GM21367 (cell line): Measurements from ENCODE around the gene ZNF581.

ENCODE experiments used
- ATAC-seq: cut with Tn5 transposase; IDR thresholded peaks from one replicate; pipeline ENCODE4 v1.9.1; 2021; ENCODE audit not compliant: unreplicated experiment

Gene ZNF581

DNA sequence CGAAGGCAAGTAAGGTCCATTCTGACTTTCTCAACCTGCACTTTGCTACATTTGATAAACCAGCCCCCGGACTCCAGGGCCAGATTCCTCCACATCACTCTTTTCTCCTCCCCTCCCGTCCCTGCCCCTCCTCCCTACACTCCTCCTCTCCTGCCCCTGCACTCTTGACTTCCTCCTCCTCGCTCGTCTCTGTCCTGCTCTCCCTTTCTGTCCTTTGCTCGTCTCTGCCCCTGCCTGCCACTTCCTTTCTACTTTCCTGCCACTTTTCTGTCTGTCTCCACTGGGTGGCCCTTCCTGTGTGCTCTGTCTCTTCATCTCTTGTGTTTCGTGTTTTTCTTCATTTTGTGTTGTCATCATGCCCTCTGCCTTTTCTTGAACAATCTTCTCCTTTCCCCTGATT lies 18.4 kb downstream of the ZNF581 start:
- ATAC-seq: no peak

DNA sequence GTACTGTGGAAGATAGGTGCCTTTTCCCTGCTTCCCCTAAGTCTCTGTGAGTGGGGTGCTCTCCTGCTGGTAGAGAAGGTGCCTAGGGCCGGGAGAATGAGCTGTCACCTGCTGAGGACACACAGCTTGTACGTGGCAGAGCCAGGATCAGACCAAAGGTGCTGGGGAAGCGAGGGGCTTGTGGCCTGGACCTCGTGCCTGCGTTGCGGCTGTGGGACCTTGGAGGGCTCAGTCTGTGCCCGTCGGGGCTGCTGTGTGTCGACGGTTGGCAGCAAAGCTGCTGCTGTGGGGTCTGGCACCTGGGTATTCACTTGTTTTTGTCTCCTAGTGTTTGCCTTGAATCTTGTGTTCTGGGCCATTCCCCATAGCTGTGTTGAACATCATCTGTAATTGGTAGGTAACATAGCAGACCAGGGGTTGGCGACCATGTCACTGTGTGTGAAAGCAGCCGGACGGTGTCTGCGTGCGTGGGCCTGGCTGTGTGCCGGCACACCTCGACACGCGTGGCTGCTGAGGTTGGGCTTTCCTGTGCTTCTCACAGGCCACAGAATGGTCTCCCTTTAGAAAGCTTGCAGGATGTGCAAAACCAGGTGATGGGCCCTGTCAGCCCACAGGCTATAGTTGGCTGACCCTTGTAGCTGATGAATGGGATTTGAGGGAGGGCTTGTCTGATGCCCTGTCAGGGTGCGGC lies 20.5 kb downstream of the ZNF581 start:
- ATAC-seq: no peak

DNA sequence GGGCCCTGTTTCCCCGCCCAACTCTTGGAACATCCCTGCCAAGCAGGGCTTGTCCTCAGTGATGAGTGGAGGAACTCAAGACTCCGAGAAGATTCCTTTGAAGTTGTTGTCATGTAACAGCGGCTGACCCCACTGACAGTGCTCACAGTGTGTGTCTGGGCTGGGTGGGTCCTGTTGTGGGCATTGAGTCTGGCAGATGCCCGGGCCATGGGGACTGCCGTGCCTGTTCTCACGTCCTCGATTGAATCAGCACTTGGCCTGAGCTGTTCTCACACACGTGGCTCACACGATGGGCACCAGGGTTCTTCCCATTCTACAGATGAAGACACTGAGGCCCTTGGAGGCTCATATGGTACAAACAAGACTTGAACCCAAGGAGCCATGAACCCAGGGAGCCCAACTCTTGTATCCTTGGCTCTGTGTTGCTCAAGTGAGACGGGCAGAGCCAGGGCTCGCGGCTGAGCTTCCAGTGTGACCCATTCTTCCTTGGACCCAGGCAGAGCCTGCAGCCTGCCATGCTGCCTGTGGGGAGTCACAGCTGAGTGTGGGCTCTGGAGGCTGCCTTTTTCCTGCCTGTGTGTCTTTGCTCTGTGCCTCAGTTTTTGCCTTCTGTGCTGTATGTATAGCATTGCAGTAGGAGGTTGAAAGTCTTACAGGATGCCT lies 23.0 kb downstream of the ZNF581 start:
- ATAC-seq: no peak

DNA sequence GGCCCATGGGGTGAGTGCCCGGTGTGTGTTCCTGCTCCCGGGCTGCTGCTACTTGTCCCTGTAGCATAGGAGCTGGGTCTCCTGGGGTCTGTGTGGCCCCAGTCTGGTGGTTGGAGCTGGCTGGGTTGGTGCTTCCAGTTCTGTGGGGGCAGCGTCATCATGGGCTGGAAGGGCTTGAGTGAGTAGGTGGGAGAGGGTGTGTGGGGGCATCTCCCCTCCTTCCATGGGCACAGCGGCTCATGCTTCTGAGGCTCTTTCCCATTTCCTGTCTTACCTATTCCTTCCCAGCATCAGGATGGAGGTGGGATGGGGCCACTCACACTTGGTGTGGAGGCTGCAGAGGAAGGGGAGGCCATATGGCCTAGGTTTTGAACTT lies 23.5 kb downstream of the ZNF581 start:
- ATAC-seq: no peak

DNA sequence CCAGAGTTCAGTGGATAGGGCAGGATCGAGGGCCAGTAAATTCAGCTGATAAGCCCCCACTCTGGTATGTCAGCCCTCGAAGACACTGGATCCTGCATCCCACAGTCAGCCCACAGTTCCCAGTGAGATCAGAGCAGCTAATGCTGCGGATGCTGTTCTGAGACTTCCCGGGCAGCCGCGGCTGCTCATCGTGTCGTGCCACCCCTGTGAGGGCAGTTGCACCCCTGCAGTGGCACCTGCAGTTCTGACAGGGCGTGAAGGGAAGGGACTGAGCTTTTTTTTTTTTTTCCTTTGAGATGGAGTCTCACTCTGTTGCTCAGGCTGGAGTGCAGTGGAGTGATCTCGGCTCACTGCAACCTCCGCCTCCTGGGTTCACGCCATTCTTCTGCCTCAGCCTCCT lies 24.1 kb downstream of the ZNF581 start:
- no peak for ATAC-seq

DNA sequence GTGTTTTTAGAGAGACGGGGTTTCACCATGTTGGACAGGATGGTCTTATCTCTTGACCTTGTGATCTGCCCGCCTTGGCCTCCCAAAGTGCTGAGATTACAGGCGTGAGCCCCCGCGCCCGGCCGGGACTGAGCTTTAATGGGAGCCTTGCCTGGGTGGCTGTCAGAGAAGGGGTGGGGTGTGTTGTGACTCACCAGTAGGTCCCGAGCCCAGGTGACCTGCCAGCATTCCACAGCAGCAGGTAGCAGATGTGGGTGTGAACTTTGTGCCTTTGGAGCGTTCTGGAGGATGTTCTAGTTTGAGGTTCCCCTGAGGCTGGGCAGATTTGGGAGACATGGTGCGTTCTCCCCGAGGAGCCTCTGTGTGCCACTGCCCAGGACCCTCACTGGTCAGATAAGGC lies 24.5 kb downstream of the ZNF581 start:
- no peak for ATAC-seq

DNA sequence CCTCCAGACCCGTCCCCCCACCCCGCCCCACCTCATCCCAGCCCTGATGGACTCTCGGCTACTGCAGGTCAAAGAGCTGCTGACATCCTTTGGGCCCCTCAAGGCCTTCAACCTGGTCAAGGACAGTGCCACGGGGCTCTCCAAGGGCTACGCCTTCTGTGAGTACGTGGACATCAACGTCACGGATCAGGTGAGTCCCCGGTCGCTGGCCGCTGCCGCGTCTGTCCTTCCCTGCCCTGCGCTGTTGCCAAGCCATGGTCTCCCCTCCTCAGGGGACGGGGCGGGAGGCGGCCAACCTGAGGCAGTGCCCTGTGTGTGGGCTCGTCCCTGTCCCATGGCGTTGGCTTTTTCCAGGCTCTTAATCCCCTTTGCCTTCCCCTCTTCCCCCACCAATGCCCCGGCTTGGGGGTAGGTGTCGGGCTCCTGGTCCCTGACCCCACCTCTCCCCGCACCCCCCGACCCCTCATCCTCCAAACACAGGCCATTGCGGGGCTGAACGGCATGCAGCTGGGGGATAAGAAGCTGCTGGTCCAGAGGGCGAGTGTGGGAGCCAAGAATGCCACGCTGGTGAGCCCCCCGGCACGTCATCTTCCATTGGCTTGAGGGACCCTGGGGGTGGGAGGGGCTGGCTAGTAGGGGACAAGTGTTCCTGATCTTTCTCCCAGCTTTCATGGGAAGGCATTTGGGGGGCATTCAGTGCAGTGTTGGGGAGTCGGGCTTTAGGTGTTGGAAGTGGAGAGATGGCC lies 25.3 kb downstream of the ZNF581 start:
- no peak for ATAC-seq

DNA sequence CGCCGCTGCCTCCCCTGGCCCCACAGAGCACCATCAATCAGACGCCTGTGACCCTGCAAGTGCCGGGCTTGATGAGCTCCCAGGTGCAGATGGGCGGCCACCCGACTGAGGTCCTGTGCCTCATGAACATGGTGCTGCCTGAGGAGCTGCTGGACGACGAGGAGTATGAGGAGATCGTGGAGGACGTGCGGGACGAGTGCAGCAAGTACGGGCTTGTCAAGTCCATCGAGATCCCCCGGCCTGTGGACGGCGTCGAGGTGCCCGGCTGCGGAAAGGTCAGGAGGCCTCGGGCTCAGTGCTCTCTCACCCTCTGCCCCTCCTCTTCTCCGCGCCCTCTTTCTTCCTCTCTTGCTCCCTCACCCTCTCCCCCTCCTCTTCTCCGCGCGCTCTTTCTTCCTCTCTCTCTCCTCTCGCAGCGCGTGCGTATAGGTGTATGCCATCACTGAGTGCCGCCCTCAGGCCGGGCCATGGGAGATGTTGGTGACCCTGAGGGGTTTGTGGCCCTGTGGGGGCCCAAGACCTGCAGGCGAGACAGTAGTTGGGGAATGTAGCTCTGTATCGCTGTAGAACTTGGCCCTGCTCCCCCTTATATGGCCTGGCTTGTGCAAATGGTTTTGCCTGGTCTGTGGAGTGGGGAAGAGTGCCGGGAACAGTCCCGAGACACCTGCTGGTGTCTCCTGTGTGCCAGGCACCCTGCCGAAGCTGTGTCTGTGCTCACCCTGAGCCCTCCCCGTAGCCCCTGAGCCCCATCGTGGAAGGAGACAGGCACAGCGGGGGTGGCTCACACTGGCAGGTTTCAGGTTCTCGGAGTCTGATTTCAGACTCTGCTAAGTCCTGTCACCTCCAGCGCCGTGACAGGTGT lies 26.2 kb downstream of the ZNF581 start:
- ATAC-seq: no peak

DNA sequence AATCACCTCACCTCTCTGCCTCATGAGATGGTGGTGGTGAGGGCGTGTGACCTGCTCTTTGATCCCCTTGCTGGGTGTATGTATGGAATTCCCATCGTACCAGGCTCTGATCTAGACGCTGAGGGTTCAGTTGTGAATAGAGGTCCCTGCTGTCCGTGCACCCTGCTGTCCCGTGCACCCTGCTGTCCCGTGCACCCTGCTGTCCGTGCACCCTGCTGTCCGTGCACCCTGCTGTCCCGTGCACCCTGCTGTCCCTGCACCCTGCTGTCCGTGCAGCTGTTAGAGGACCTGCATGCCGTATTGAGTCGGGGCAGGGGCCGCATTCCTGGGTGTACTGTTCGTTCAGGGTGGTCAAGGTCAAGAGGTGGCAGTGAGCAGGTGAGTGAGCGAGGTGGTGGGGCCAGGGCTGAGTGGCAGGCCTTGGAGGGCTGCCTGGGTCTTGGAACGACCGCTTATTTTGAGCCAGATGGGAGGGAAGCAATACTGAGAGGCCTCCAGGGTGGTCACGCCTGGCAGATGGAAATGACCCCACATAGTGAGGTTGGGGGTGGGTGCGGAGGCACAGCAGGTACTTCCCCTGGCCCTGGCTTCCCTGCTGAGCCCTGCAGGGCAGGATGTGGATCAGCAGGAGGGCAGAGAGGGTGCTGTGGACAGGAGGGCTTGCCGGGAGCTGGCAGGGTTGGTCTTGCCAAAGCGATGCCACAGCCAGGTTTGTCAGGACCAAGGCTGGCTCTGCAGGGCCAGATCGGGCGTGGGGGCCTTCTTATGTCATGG lies 27.0 kb downstream of the ZNF581 start:
- no peak for ATAC-seq

DNA sequence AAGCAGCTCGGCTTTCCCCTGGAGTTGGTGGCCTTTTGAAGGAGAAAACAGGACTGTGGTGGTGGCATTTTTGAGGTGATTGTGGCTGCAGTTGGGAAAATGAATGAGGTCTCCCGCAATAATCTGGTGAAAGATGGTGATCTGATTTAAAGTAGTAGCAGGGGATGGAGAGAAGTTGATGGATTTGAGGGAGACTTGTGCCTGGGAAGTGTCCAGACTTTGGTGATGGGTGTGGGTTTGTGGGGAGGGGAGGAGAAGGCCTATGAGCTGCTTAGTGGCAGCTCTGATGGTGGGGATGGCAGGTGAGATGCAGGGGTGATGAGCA lies 27.6 kb downstream of the ZNF581 start:
- ATAC-seq: no peak

DNA sequence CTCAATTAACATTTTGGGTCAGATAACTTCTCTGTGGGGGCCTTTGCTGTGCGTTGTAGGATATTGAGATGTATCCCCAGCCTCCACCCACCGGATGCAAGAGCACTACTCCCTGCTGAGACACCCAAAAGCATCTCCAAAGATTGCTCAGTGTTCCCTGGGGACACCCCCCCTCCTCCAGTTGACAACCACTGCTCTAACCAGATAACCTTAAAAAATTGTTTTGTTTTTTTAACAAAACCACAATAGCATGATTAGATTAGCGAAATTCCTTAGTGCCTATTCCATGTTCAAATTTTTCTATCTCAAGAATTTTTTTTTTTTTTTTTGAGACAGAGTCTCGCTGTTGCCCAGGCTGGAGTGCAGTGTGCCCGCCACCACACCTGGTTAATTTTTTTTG lies 29.0 kb downstream of the ZNF581 start:
- ATAC-seq: no peak

DNA sequence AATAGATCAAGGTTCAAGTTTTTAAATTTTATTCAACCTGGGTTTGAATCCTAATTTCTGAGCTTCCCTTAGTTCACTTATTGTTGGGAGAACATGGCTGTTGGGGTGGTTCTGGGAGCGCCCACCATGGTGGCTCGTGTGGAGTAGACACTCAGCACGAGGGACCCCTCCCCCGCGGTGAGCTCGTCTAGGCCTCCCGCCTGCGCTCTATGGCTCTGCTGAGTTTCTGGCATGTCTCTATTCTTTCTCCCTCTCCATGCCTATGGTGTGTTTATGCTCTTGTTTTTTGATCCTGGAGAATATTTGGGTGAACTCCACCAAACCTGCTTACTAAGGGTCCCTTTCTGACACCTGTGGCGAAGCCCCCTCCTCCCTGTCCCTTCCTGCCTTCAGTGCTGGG lies 30.0 kb downstream of the ZNF581 start:
- ATAC-seq: no peak

DNA sequence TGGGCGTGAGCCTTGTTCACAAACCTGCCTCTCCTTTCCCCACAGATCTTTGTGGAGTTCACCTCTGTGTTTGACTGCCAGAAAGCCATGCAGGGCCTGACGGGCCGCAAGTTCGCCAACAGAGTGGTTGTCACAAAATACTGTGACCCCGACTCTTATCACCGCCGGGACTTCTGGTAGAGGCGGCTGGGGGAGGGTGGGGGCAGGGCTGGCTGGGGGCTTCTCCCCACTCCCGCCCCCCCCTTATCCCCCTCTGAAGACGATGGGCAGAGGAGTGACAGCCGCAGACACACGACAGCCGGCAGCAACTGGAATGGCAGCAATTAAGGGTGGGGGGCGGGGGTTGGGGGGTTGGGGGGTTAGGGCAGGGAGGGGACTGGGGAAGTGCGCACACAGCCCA lies 30.4 kb downstream of the ZNF581 start:
- ATAC-seq: no peak

DNA sequence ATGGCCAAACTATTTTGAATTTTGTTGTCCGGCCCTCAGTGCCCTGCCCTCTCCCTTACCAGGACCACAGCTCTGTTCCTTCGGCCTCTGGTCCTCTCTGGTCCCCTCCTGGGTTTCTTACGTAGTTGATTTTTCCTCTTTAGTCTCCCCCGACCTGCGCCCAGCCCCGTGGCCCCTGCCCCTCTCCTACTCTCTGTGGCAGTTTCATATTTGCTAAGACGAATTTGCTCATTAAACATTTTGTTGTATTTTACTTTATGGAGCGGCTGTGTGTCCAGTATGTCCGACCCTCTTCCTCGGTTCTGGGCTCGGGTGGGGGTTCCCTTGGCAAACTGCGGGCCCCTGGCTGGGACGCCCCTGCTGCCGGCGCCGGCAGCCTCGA lies 31.0 kb downstream of the ZNF581 start:
- no peak for ATAC-seq

DNA sequence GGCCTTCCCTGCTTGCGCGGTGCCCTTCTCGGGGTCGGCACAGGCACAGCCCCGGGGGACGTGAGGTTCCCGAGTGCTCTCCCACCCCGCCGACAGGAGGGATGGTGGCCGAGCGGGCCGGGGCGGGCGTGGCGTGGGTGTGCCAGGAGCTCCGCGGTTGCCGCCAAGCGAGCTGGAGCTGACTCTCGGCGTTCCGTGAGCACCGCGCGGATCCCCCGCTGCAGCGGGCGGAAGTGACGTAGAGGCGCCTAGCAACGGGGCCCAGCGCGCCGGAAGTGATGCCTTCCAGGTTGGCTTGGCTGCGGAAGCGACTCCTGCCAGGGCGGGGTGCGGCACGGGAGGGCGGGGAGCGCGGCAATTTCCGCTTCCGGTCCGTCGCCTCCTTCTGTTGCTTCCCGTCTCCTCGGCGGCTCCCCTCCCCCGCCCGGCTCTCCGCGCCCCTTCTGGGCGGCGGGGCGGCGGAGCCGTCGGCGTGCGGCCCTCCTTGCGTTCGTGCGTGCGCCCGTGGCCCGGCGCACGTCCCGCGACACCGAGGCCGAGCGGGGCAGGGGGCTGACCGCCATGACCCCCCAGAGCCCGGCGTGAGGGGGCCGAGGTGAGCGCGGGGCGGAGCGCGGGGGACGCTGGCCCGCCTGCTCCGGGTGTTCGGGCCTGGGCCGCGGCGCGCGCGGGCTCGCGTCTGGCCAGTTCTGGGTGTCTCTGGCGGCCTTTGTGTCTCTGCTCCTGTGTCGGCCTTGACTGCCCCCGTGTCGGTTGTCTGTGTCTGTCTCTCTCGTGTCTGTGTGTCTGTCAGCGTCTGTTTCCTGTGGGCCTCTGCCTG lies 31.6 kb downstream of the ZNF581 start, which contains the start of gene EPN1:
TSS of gene EPN1 (plus strand) at position 386 of the 820 bp plus-strand sequence. CDS start 3,402 bp downstream, outside the sequence.
- peak; percentile 57 for ATAC-seq

DNA sequence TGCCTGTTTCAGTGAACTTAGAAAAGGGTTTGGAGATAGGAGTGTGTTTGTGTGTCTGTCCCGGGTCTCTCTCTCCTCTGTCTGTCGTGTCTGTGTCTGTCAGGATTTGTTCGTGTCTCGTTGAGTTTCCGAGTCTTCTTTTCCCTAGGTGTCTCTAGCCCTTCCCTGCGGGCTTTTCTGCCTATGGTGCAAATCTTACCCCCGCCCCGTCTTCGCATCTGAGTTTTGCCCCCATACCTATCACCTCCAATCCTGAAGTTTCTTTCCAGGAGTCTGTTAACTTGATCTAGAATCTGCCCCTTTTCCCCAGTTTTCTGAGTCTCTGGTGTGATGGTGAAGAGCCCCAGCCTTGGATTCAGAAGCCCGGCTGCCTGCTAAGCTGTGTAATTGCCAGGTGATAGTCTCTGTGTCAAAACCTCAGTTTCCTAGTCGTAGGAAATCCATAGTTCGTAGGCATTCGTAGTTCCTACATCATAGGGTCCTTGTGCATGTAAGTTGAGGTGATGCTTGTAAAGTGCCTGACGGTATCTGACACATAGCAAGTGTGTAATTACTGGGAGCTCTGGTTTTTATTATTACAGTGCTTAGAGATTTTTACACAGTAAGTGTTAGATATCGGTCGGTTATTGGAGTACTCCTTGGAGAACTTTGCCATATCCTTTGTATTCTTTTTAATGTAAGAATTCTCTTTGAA lies 32.4 kb downstream of the ZNF581 start:
- no peak for ATAC-seq

DNA sequence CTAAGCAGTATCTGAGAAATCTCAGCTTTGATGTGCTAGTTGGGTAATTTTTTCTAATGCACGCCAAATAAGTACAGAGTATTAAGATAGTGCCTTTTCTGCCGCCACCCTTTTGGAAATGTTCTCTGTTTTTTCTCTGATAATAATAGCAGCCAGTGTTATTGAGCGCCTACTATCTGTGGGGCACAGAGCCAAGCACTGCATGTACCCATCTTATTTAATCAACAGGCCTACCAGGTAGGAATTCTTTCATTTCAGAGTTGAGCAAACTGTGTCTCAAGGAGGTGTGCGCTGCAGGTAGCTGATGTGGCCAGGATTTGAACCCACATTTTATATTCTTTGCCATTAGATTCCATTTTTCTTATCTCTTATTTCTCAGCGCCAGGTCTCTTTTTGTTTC lies 32.9 kb downstream of the ZNF581 start:
- no peak for ATAC-seq

DNA sequence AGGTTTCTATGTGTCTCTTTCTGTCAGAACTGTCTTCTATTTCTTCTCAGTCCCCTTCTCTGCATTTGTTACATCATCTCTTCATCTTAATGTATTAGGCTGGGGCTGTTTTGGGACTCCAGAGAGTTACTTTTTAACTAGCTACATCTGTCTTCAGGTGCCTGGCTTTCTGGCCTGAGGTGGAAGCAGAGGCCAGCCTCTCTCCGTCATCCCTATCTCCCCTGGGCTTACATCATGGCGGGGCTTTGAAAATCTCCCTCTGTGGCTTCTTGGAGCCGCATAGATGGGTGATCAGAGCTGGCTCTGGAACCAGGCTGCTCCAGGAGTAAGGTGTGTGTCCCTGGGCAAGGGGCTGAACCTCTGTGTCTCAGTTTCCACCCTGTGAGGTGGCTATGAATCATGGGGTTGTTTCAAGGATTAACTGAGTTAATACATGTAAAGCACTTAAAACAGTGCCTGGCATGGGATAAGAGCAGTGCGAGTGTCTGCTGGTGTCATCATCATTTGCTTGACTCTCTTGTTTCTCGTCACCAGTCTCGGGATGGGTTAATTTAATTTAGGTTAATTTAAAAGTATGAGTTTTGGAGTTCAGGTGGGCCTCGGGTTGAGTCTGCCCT lies 33.5 kb downstream of the ZNF581 start:
- ATAC-seq: no peak

DNA sequence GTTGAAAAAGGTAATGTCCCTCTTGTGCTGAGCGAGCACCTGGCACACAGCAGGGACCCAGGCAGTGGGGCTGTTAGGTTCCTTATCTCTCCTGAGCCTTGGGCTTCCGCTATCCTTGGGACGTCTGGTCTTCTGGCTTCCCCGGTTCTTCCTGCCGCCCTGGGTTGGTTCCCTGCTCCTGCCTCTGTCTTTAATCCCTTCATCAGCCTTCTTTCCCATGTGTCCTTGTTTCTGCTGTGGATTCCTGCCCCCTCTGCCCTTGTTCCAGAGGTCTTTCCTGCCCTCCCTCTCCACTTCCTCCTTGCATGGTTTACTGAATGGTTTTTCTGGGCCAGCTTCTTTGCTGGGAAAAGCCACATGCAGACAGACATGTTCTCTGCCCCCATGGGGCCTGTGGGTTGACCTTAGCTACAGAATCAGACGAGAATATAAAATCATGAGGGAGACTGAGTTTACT lies 34.2 kb downstream of the ZNF581 start:
- no peak for ATAC-seq
